Fibroblast of skin of scalp (primary cell): ENCODE results near the gene MEP1B. TPM values are rescaled to one million over a fixed set of nuclear protein-coding genes. Genes with fewer than 3 reads are reported as not detected.
"Not testable (repeated sequence)": the region's sequence is repeated elsewhere in the genome, so short reads cannot be mapped to it uniquely, and the experiment has no call there.

ENCODE experiments used
- DNase-seq: peaks from one replicate; pipeline ENCODE4 v3.0.0-alpha.2; 2013
- polyA plus RNA-seq, 2 experiments: library from polyadenylated mRNA; unstranded; fragments of 120-200 nt; gene quantifications; one replicate each; pipeline ENCODE4 v1.2.1, GENCODE V29; 2013; ENCODE audit not compliant: insufficient read length in 2 of 2

MEP1B gene
- not detected for polyA plus RNA-seq (2013, experiment 1 of 2; ENCODE audit: insufficient read length)
- polyA plus RNA-seq (2013, experiment 2 of 2; ENCODE audit: insufficient read length), result not detected

GRCh38 chr18:32189790-32190189 is at the start of gene MEP1B:
Gene MEP1B, plus strand, starts transcription at chr18:32190039. Its CDS starts 32 bp downstream, at chr18:32190071.
- no peak for DNase-seq

- DNase-seq, result no peak
Observed at GRCh38 chr18:32148185-32148870, 41.5 kb upstream of the MEP1B start.

- DNase-seq, result no peak
Observed at GRCh38 chr18:32152705-32153448, 37.0 kb upstream of the MEP1B start.

- no peak for DNase-seq
Observed at GRCh38 chr18:32156855-32157254, 33.0 kb upstream of the MEP1B start.

GRCh38 chr18:32157580-32157979 is 32.3 kb upstream of the MEP1B start:
- no peak for DNase-seq

GRCh38 chr18:32158108-32158624 is 31.7 kb upstream of the MEP1B start:
- DNase-seq, result peak; percentile 86

- not testable (repeated sequence) for DNase-seq
Observed at GRCh38 chr18:32158631-32159030, 31.2 kb upstream of the MEP1B start.

GRCh38 chr18:32160547-32160946 is 29.3 kb upstream of the MEP1B start:
- DNase-seq, result no peak

- DNase-seq, result no peak
Observed at GRCh38 chr18:32167980-32168730, 21.7 kb upstream of the MEP1B start.

GRCh38 chr18:32173654-32174053 is 16.2 kb upstream of the MEP1B start:
- no peak for DNase-seq

GRCh38 chr18:32174719-32175118 is 15.1 kb upstream of the MEP1B start:
- no peak for DNase-seq

GRCh38 chr18:32175265-32175664 is 14.6 kb upstream of the MEP1B start:
- no peak for DNase-seq

- not testable (repeated sequence) for DNase-seq
Observed at GRCh38 chr18:32176745-32177144, 13.1 kb upstream of the MEP1B start.

- DNase-seq, result no peak
Observed at GRCh38 chr18:32177530-32177929, 12.3 kb upstream of the MEP1B start.

GRCh38 chr18:32183503-32183902 is 6.3 kb upstream of the MEP1B start:
- DNase-seq, result no peak

GRCh38 chr18:32190209-32190608 is 370 bp downstream of the MEP1B start:
- no peak for DNase-seq

GRCh38 chr18:32195881-32196815 is 6.3 kb downstream of the MEP1B start:
- DNase-seq, result no peak

- no peak for DNase-seq
Observed at GRCh38 chr18:32200766-32201165, 10.9 kb downstream of the MEP1B start.

GRCh38 chr18:32201948-32202672 is 12.3 kb downstream of the MEP1B start:
- DNase-seq, result no peak

- no peak for DNase-seq
Observed at GRCh38 chr18:32208023-32208422, 18.2 kb downstream of the MEP1B start.

GRCh38 chr18:32208577-32208976 is 18.7 kb downstream of the MEP1B start:
- no peak for DNase-seq
